OCI-M2 (cell line): ENCODE results near the gene SS18L1.

ENCODE experiments used
- DNase-seq: peaks from one replicate; lab custom pipeline; 2025; ENCODE audit not compliant: unreplicated experiment; lab: John Stamatoyannopoulos, UW

Gene SS18L1

GRCh38 chr20:62191781-62192559 is 48.4 kb downstream of the SS18L1 start:
- DNase-seq, result no peak

- DNase-seq, result no peak
These were observed 49.1 kb downstream of the SS18L1 start for GRCh38 chr20:62192635-62193034.

- DNase-seq, result no peak
These were observed 49.8 kb downstream of the SS18L1 start for GRCh38 chr20:62193079-62194025.

GRCh38 chr20:62195075-62195405 is 51.5 kb downstream of the SS18L1 start:
- DNase-seq, result no peak

GRCh38 chr20:62195736-62196135 is 52.2 kb downstream of the SS18L1 start:
- no peak for DNase-seq

GRCh38 chr20:62196286-62196685 is 52.7 kb downstream of the SS18L1 start:
- no peak for DNase-seq

- DNase-seq, result no peak
These were observed 53.7 kb downstream of the SS18L1 start for GRCh38 chr20:62197311-62197710.

GRCh38 chr20:62197801-62198200 is 54.2 kb downstream of the SS18L1 start:
- no peak for DNase-seq

- no peak for DNase-seq
These were observed 54.9 kb downstream of the SS18L1 start for GRCh38 chr20:62198496-62198895.

- no peak for DNase-seq
These were observed 55.4 kb downstream of the SS18L1 start for GRCh38 chr20:62198931-62199330.

GRCh38 chr20:62200491-62201172 is 57.1 kb downstream of the SS18L1 start:
- no peak for DNase-seq

- no peak for DNase-seq
These were observed 57.9 kb downstream of the SS18L1 start for GRCh38 chr20:62201173-62202082.

GRCh38 chr20:62202083-62202395 is 58.5 kb downstream of the SS18L1 start:
- no peak for DNase-seq

GRCh38 chr20:62202676-62203377 is 59.3 kb downstream of the SS18L1 start:
- no peak for DNase-seq

- no peak for DNase-seq
These were observed 59.9 kb downstream of the SS18L1 start for GRCh38 chr20:62203378-62204030.

- DNase-seq, result no peak
These were observed 62.2 kb downstream of the SS18L1 start for GRCh38 chr20:62205618-62206387.

GRCh38 chr20:62206388-62206775 is 62.8 kb downstream of the SS18L1 start:
- no peak for DNase-seq

- no peak for DNase-seq
These were observed 64.7 kb downstream of the SS18L1 start for GRCh38 chr20:62208061-62208794.
